K562 (cell line): ENCODE measurements around the gene RASGEF1C. TPM values are rescaled to one million over a fixed set of nuclear protein-coding genes. Genes with fewer than 3 reads are reported as not detected.

Experiments used
- ATAC-seq: fragments of 200-7000 bp; cut with Tn5 transposase; 3 replicates; pipeline ENCODE4 v1.9.1; 2020; ENCODE audit warnings: moderate library complexity
- BruUV-seq: library from RNA; stranded (reverse); fragments of 400-500 nt; replicated peaks from 2 replicates; lab custom pipeline; 2021; lab: Mats Ljungman, UMichigan
- CTCF ChIA-PET: fragments of 300-600 bp; formaldehyde crosslinking; extraction: SDS; loops from one replicate; lab custom pipeline; 2021; ENCODE audit warnings: low intra/inter-chr PET ratio; lab: Yijun Ruan, JAX
- POLR2A ChIA-PET: fragments of 300-600, 350-650 bp; sonication (Branson Sonifier 250); formaldehyde crosslinking; extraction: SDS; loops from one replicate; lab custom pipeline; 2021; ENCODE audit warnings: antibody characterized with exemption, inconsistent platforms; lab: Yijun Ruan, JAX
- DNase-seq, 4 experiments: peaks; one replicate each; pipeline versions ENCODE4 v3.0.0 to v3.0.0-alpha.2; 2011 to 2018; ENCODE audit warnings: low spot score in 3 of 4, mixed read lengths in 3 of 4; ENCODE audit errors: extremely low read depth in 1 of 4
- FAIRE-seq: peaks from 2 replicates; lab custom pipeline; 2011; peaks lifted over from hg19 to GRCh38; lab: Jason Lieb, UNC
- H2AFZ ChIP-seq: 2 replicates; pipeline ENCODE4 v1.6.0; 2011; ENCODE audit warnings: low read depth, low read length, control low read depth, inconsistent platforms
- H3K27ac ChIP-seq: fragments of 200-600 bp; 3 replicates; pipeline ENCODE4 v1.8.0; 2011; ENCODE audit warnings: low read depth, mild to moderate bottlenecking, control low read depth, inconsistent platforms, low read length, moderate library complexity, mixed read lengths; ENCODE audit errors: extremely low read depth
- H3K27me3 ChIP-seq, 2 experiments: fragments of 300-600 bp in 1 of 2; 2 replicates in 1 of 2; 3 replicates in 1 of 2; pipeline versions ENCODE4 v1.6.0 to v1.8.0; 2011; ENCODE audit warnings: inconsistent platforms in 2 of 2, low read length in 2 of 2, mild to moderate bottlenecking in 1 of 2, mixed read lengths in 1 of 2, moderate library complexity in 1 of 2; ENCODE audit not compliant: control insufficient read depth in 2 of 2, insufficient read depth in 2 of 2
- H3K36me3 ChIP-seq: fragments of 300-600 bp; 3 replicates; pipeline ENCODE4 v1.8.0; 2011; ENCODE audit warnings: mild to moderate bottlenecking, low read length, inconsistent platforms; ENCODE audit not compliant: control insufficient read depth, insufficient read depth
- H3K4me1 ChIP-seq, 2 experiments: fragments of 200-600 bp in 1 of 2; replicated peaks in 1 of 2; 2 replicates in 1 of 2; 3 replicates in 1 of 2; pipeline versions ENCODE4 v1.5.1 to v1.8.0; 2011; ENCODE audit warnings: inconsistent platforms in 2 of 2, low read length in 2 of 2, mild to moderate bottlenecking in 1 of 2, mixed read lengths in 1 of 2, moderate library complexity in 1 of 2; ENCODE audit not compliant: control insufficient read depth in 2 of 2, insufficient read depth in 2 of 2
- H3K4me2 ChIP-seq: 2 replicates; pipeline ENCODE4 v1.6.1; 2011; ENCODE audit warnings: low read length, control low read depth, inconsistent platforms, mixed read lengths; ENCODE audit not compliant: insufficient read depth
- H3K4me3 ChIP-seq: fragments of 200-600 bp; sonication (generic), shearing (Covaris generic); 2 replicates; pipeline ENCODE4 v1.5.1; 2016; ENCODE audit warnings: control low read depth, inconsistent platforms
- H3K79me2 ChIP-seq: fragments of 200-600 bp; 3 replicates; pipeline ENCODE4 v1.8.0; 2011; ENCODE audit warnings: low read length, inconsistent platforms; ENCODE audit not compliant: control insufficient read depth, insufficient read depth
- H3K9ac ChIP-seq, 2 experiments: 2 replicates each; pipeline versions ENCODE4 v1.6.0 to v1.6.1; 2011; ENCODE audit warnings: low read depth in 2 of 2, low read length in 2 of 2, control low read depth in 1 of 2, inconsistent platforms in 1 of 2, mild to moderate bottlenecking in 1 of 2, mixed read lengths in 1 of 2; ENCODE audit not compliant: insufficient read depth in 1 of 2
- H3K9me1 ChIP-seq: one replicate; pipeline ENCODE4 v1.6.0; 2011; ENCODE audit warnings: inconsistent platforms, mild to moderate bottlenecking, low read length, moderate library complexity; ENCODE audit not compliant: control insufficient read depth, insufficient read depth
- H3K9me3 ChIP-seq: replicated peaks from 2 replicates; pipeline ENCODE4 v1.5.1; 2011; ENCODE audit warnings: low read depth, low read length, inconsistent platforms; ENCODE audit not compliant: control insufficient read depth, insufficient read depth
- H4K20me1 ChIP-seq: replicated peaks from 2 replicates; pipeline ENCODE4 v1.6.1; 2011; ENCODE audit warnings: low read length, inconsistent platforms, mixed read lengths; ENCODE audit not compliant: control insufficient read depth, insufficient read depth
- CHD1 ChIP-seq: fragments of 200-600 bp; sonication (generic); IDR thresholded peaks from one replicate; pipeline ENCODE4 v1.6.1; 2012; ENCODE audit warnings: mild to moderate bottlenecking, moderate library complexity, low read length, inconsistent platforms
- E2F6 ChIP-seq, 2 experiments: IDR thresholded peaks; 2 replicates each; pipeline ENCODE4 v1.6.1; 2011; ENCODE audit warnings: borderline replicate concordance in 1 of 2, control low read depth in 1 of 2, low read depth in 1 of 2, low read length in 1 of 2, mild to moderate bottlenecking in 1 of 2, mixed read lengths in 1 of 2, moderate library complexity in 1 of 2; ENCODE audit not compliant: insufficient read depth in 1 of 2, insufficient read length in 1 of 2, poor library complexity in 1 of 2, severe bottlenecking in 1 of 2; ENCODE audit errors: extremely low read depth in 1 of 2
- ELK3 ChIP-seq: fragments of 450-650 bp; formaldehyde crosslinking; IDR thresholded peaks from 2 replicates; pipeline ENCODE4 v1.4.0; 2020; ENCODE audit warnings: mild to moderate bottlenecking
- FIP1L1 ChIP-seq: fragments of 200-400 bp; formaldehyde crosslinking; IDR thresholded peaks from 2 replicates; pipeline ENCODE4 v1.6.1; 2018; ENCODE audit warnings: mild to moderate bottlenecking, low read depth, low read length; ENCODE audit not compliant: poor library complexity, severe bottlenecking
- FUS ChIP-seq: fragments of 200-400 bp; formaldehyde crosslinking; optimal IDR thresholded peaks from 2 replicates; pipeline ENCODE3; 2017; ENCODE audit warnings: low read depth, low read length
- HEY1 ChIP-seq: fragments of 250-450 bp; sonication (Bioruptor Pico); IDR thresholded peaks from 2 replicates; pipeline ENCODE4 v1.5.0; 2020; ENCODE audit warnings: mild to moderate bottlenecking, moderate library complexity, borderline replicate concordance
- L3MBTL2 ChIP-seq: fragments of 450-650 bp; IDR thresholded peaks from 2 replicates; pipeline ENCODE4 v1.6.1; 2016; ENCODE audit warnings: mild to moderate bottlenecking, moderate library complexity
- MEIS2 ChIP-seq: fragments of 450-650 bp; IDR thresholded peaks from 2 replicates; pipeline ENCODE4 v1.6.1; 2014; ENCODE audit warnings: mild to moderate bottlenecking; ENCODE audit not compliant: partially characterized antibody
- NEUROD1 ChIP-seq: fragments of 150-350 bp; IDR thresholded peaks from 2 replicates; pipeline ENCODE4 v1.6.1; 2014; ENCODE audit warnings: borderline replicate concordance, low read length, low read depth; ENCODE audit not compliant: partially characterized antibody
- RNF2 ChIP-seq: sonication (generic); IDR thresholded peaks from 2 replicates; pipeline ENCODE4 v1.6.1; 2016
- SNRNP70 ChIP-seq: fragments of 200-400 bp; formaldehyde crosslinking; optimal IDR thresholded peaks from 2 replicates; pipeline ENCODE3; 2017; ENCODE audit warnings: low read depth, low read length
- TFAP4 ChIP-seq: sonication (generic); formaldehyde crosslinking; IDR thresholded peaks from 2 replicates; pipeline ENCODE4 v1.8.0; 2022; ENCODE audit warnings: missing genetic modification reagents, mild to moderate bottlenecking, moderate library complexity, borderline replicate concordance
- TRIM25 ChIP-seq: fragments of 450-650 bp; IDR thresholded peaks from 2 replicates; pipeline ENCODE4 v1.7.0; 2016; ENCODE audit warnings: borderline replicate concordance
- ZNF324 ChIP-seq: fragments of 250-450 bp; sonication (Bioruptor Pico); IDR thresholded peaks from 2 replicates; pipeline ENCODE4 v1.4.0; 2020; ENCODE audit warnings: mild to moderate bottlenecking
- ZNF57 ChIP-seq: fragments of 450-650 bp; formaldehyde crosslinking; IDR thresholded peaks from 2 replicates; pipeline ENCODE4 v1.4.0; 2020; ENCODE audit warnings: mild to moderate bottlenecking, moderate library complexity
- WGBS: fragments of 100-300 bp; shearing (Covaris generic); methylation state at CpG from one replicate; pipeline ENCODE4 v1.1.6; 2016; ENCODE audit warnings: low coverage, mixed read lengths; ENCODE audit not compliant: insufficient coverage; ENCODE audit errors: missing lambda C conversion rate; 5-methylcytosine and 5-hydroxymethylcytosine counted together
- in situ Hi-C: fragments of 300-500 bp; cut with MboI; formaldehyde crosslinking; loops from 4 replicates; pipeline ENCODE4 v1.15.0; 2018; ENCODE audit warnings: inconsistent platforms, mixed read lengths
- intact Hi-C: fragments of 100-400 bp; cut with micrococcal nuclease; formaldehyde crosslinking; loops from 2 replicates; pipeline ENCODE4 v1.14.2; 2022
- polyA plus RNA-seq, 8 experiments: library from polyadenylated mRNA; depleted of rRNA in 4 of 8; stranded (reverse) in 5 of 8; unstranded in 3 of 8; fragments of >200 nt; fragmentation: Nextera tagmentation in 2 of 8; fragmentation: Illumina TruSeq in 1 of 8; extraction: Ambion mirVana in 2 of 8; extraction: Trizol in 1 of 8; gene quantifications; 2 replicates each; pipeline versions ENCODE4 v1.2.1 to v1.2.3, GENCODE V29; 2011 to 2014; ENCODE audit warnings: inconsistent platforms in 1 of 8, missing spikeins in 1 of 8
- total RNA-seq, 7 experiments: library from RNA; depleted of rRNA in 6 of 7; stranded (reverse); fragments of >200 nt in 6 of 7; fragmentation: Illumina TruSeq in 2 of 7; extraction: Trizol in 2 of 7; gene quantifications; 2 replicates each; pipeline versions ENCODE4 v1.2.1 to v1.2.3, GENCODE V29; 2011 to 2021; ENCODE audit warnings: low replicate concordance in 1 of 7

The RASGEF1C gene
- total and polyA plus RNA-seq, 9 of the 15 experiments (the other 6 are each of a cell fraction or from before 2014, with no cell fraction given), result 0.04 to 1.1 (median 0.21) TPM; not detected in 4

- TF ChIP-seq ZNF324, result no peak
- no peak for TF ChIP-seq SNRNP70
- no peak for TF ChIP-seq FUS
- no peak for TF ChIP-seq CHD1
- TF ChIP-seq FIP1L1, result no peak
- TF ChIP-seq NEUROD1, result no peak
- TF ChIP-seq ELK3 (CRISPR knock-in tag), result no peak
- no peak for TF ChIP-seq ZNF57
- TF ChIP-seq HEY1 (CRISPR knock-in tag), result no peak
- TF ChIP-seq RNF2, result no peak
- TF ChIP-seq, all 486 proteins: peak for 0
These were observed 154.8 kb downstream of the RASGEF1C start (continued) for GRCh38 chr5:180054226-180054625.

GRCh38 chr5:180053061-180053602, 155.9 kb downstream of the RASGEF1C start:
- no peaks in the 10 kb centered on the region for H3K27me3 ChIP-seq
- H3K27ac ChIP-seq, result no peak overlapping the region
- no peak overlapping the region for H3K4me3 ChIP-seq
- FAIRE-seq, result peak; percentile 15
- ChIA-PET CTCF (no interaction called here), POLR2A (interaction anchor here (0.6 to 1.2 kb wide), 2 partner anchors 10 to 299 kb away, joined by 3 read pairs; no protein-coding TSS in a partner anchor)
- no peaks in the 10 kb centered on the region for H3K9me1 ChIP-seq
- in situ Hi-C loops, result no loop called here
- peaks cover 8% of the 10 kb centered on the region; the same call in 2 of the 3 replicates for H3K79me2 ChIP-seq
- H3K36me3 ChIP-seq, result no peaks in the 10 kb centered on the region
- ATAC-seq, result 0 out of 3 replicates have a peak, but pooled peaks have one; percentile 37
- 0 out of 4 replicates have a peak overlapping the region, but pooled peaks of 1 of the 2 experiments have one; percentile 42 for H3K9ac ChIP-seq
- no TSS peak for BruUV-seq
- H3K4me2 ChIP-seq, result peak overlapping the region; percentile 19; the same call in 1 of the 2 replicates
- intact Hi-C loops, result no loop called here
- no peaks in the 10 kb centered on the region for H3K9me3 ChIP-seq
- H3K4me1 ChIP-seq, result peaks cover 2 to 29% of the 10 kb centered on the region in 2 experiments; a peak in 3 of 5 replicates
- H2AFZ ChIP-seq, result no peak overlapping the region
- 40% methylated on average over 8 of the region's 8 CpGs for WGBS
- no peaks in the 10 kb centered on the region for H4K20me1 ChIP-seq
- peak in 1 of 4 experiments; percentile 27 for DNase-seq
- TF ChIP-seq E2F6 (IDR thresholded peaks at IDR 0.05; ENCODE audit: borderline replicate concordance in 1 of 2, extremely low read depth in 1 of 2, insufficient read depth in 1 of 2, insufficient read length in 1 of 2, low read depth in 1 of 2, low read length in 1 of 2, poor library complexity in 1 of 2, severe bottlenecking in 1 of 2) (peak in 1 of 2 experiments; percentile 18), MEIS2 (peak; percentile 66), L3MBTL2 (peak; percentile 54), TRIM25 (no peak), TFAP4 (CRISPR knock-in tag) (peak; percentile 36; the same call in 1 of the 2 replicates)
